ENCODE data around the gene PTPN14. TPM values are rescaled to one million over a fixed set of nuclear protein-coding genes. Genes with fewer than 3 reads are reported as not detected.

The PTPN14 gene
- total RNA-seq, 1 experiment from 2014 or later = 243 TPM

DNA sequence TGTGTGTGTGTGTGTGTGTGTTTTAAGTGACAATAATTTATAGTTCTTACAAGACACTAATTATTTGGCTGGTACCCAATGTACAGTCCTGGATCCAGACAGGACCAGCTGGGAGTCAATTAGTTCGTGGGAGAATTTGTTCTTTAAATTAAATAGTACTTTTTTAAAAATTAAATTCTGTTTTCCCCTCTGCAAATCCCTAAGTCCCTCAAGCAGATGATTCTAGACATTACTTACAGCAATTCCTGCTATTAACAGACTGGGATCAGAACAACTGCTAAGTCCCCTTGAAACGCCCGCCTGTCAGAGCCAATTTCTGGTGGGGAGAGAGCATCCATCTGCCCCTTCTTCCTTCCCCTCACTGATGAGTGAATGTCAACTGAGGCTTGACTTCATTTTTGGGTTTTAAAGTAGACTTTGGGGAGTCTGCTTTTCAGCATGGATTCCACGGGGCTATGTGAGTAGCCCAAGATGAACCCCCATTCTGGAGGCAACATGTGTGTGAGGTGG lies 186.6 kb downstream of the PTPN14 start:
- POLR2A ChIA-PET = interaction anchor here (0.7 kb wide), 1 partner anchor 9 kb away, joined by 6 read pairs; no protein-coding TSS in a partner anchor
- DNase-seq (ENCODE audit: unreplicated experiment) = no peak
- intact Hi-C loops (cut with micrococcal nuclease) = no loop called here
- no peak overlapping the region for H3K4me3 Mint-ChIP-seq (ENCODE audit: unreplicated experiment)
- H3K36me3 Mint-ChIP-seq (ENCODE audit: insufficient read depth, unreplicated experiment) = peaks cover 100% of the 10 kb centered on the region
- BruUV-seq (replicated peaks) = no TSS peak
- no peak overlapping the region for H3K27ac Mint-ChIP-seq (ENCODE audit: low read depth, unreplicated experiment)
- H3K4me1 Mint-ChIP-seq (ENCODE audit: insufficient read depth, unreplicated experiment) = peaks cover 12% of the 10 kb centered on the region
- TF ChIP-seq, protein P1, sequence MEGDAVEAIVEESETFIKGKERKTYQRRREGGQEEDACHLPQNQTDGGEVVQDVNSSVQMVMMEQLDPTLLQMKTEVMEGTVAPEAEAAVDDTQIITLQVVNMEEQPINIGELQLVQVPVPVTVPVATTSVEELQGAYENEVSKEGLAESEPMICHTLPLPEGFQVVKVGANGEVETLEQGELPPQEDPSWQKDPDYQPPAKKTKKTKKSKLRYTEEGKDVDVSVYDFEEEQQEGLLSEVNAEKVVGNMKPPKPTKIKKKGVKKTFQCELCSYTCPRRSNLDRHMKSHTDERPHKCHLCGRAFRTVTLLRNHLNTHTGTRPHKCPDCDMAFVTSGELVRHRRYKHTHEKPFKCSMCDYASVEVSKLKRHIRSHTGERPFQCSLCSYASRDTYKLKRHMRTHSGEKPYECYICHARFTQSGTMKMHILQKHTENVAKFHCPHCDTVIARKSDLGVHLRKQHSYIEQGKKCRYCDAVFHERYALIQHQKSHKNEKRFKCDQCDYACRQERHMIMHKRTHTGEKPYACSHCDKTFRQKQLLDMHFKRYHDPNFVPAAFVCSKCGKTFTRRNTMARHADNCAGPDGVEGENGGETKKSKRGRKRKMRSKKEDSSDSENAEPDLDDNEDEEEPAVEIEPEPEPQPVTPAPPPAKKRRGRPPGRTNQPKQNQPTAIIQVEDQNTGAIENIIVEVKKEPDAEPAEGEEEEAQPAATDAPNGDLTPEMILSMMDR (IDR thresholded peaks at IDR 0.05; ENCODE audit: unreplicated experiment) = no peak
- H3K9me3 Mint-ChIP-seq (ENCODE audit: unreplicated experiment) = no peaks in the 10 kb centered on the region
- H3K27me3 Mint-ChIP-seq (ENCODE audit: insufficient read depth, unreplicated experiment) = no peaks in the 10 kb centered on the region
- CTCF ChIA-PET = interaction anchor here (0.5 to 3.7 kb wide), 5 partner anchors 32 to 220 kb away, joined by 3 to 24 read pairs (median 5); no protein-coding TSS in a partner anchor

- peaks cover 12% of the 10 kb centered on the region for H3K4me1 Mint-ChIP-seq (ENCODE audit: insufficient read depth, unreplicated experiment)
- no peak overlapping the region for H3K27ac Mint-ChIP-seq (ENCODE audit: low read depth, unreplicated experiment)
- no peaks in the 10 kb centered on the region for H3K27me3 Mint-ChIP-seq (ENCODE audit: insufficient read depth, unreplicated experiment)
- BruUV-seq (replicated peaks) = no TSS peak
- no peak overlapping the region for H3K4me3 Mint-ChIP-seq (ENCODE audit: unreplicated experiment)
- TF ChIP-seq, protein P1 (IDR thresholded peaks at IDR 0.05; ENCODE audit: unreplicated experiment) = no peak
- no peak for DNase-seq (ENCODE audit: unreplicated experiment)
- peaks cover 100% of the 10 kb centered on the region for H3K36me3 Mint-ChIP-seq (ENCODE audit: insufficient read depth, unreplicated experiment)
- intact Hi-C loops (cut with micrococcal nuclease) = no loop called here
- ChIA-PET CTCF (interaction anchor here (0.6 to 3.7 kb wide), 3 partner anchors 17 to 102 kb away, joined by 3 to 24 read pairs (median 3); no protein-coding TSS in a partner anchor), POLR2A (no interaction called here)
- no peaks in the 10 kb centered on the region for H3K9me3 Mint-ChIP-seq (ENCODE audit: unreplicated experiment)
Observed at GRCh38 chr1:214364386-214364785, 187.0 kb downstream of the PTPN14 start.

GRCh38 chr1:214363386-214363785 lies 188.0 kb downstream of the PTPN14 start:
- Mint-ChIP-seq H3K4me3 (ENCODE audit: unreplicated experiment) (no peak overlapping the region), H3K9me3 (ENCODE audit: unreplicated experiment) (no peaks in the 10 kb centered on the region), H3K27ac (ENCODE audit: low read depth, unreplicated experiment) (no peak overlapping the region), H3K36me3 (ENCODE audit: insufficient read depth, unreplicated experiment) (peaks cover 100% of the 10 kb centered on the region), H3K27me3 (ENCODE audit: insufficient read depth, unreplicated experiment) (no peaks in the 10 kb centered on the region), H3K4me1 (ENCODE audit: insufficient read depth, unreplicated experiment) (peaks cover 6% of the 10 kb centered on the region)
- no TSS peak for BruUV-seq (replicated peaks)
- ChIA-PET CTCF (interaction anchor here (0.7 to 5.1 kb wide), 7 partner anchors 11 to 880 kb away, joined by 3 to 32 read pairs (median 3); no protein-coding TSS in a partner anchor), POLR2A (interaction anchor here (1.5 to 1.6 kb wide), 2 partner anchors 9 to 53 kb away, joined by 4 read pairs; no protein-coding TSS in a partner anchor)
- DNase-seq (ENCODE audit: unreplicated experiment) = no peak
- intact Hi-C loops (cut with micrococcal nuclease) = no loop called here
- TF ChIP-seq, protein P1 (IDR thresholded peaks at IDR 0.05; ENCODE audit: unreplicated experiment) = no peak

DNA sequence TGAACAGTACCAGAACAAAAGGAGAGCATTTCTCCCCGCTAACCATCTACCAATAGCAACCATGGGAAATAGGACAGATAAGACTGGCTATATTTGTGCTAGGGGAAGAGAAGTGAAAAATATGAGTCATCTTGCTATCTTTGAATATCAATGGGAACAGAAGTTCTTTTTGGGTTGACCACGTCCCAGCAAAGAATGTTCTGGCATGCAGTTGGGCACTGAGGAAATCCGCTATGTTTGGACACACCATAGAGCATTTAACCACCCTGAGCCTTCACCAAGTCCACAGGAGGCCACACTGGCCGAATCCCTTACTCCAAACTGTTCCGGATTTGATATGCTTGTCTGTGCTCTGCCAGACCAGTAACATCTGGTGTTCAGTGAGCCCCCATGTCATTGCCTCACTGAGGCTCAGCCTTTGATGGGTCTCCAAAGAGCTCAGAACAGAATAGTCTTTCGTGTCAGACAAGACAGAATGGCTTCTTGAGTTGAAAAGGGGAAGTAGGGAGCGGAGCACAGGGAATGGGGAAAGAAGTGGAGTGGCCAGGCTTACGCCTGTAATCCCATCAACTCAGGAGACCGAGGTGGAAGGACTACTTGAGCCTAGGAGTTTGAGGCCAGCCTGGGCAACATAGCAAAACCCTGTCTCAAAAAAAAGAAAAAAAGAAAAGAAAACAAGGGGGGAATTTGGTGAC lies 189.1 kb downstream of the PTPN14 start:
- Mint-ChIP-seq H3K9me3 (ENCODE audit: unreplicated experiment) (no peaks in the 10 kb centered on the region), H3K4me1 (ENCODE audit: insufficient read depth, unreplicated experiment) (peaks cover 6% of the 10 kb centered on the region), H3K27me3 (ENCODE audit: insufficient read depth, unreplicated experiment) (no peaks in the 10 kb centered on the region), H3K36me3 (ENCODE audit: insufficient read depth, unreplicated experiment) (peaks cover 100% of the 10 kb centered on the region), H3K4me3 (ENCODE audit: unreplicated experiment) (no peak overlapping the region), H3K27ac (ENCODE audit: low read depth, unreplicated experiment) (peak overlapping the region; percentile 50)
- BruUV-seq (replicated peaks) = no TSS peak
- DNase-seq (ENCODE audit: unreplicated experiment) = no peak
- CTCF ChIA-PET = interaction anchor here (0.7 to 5.1 kb wide), 11 partner anchors 12 to 881 kb away, joined by 3 to 32 read pairs (median 5); no protein-coding TSS in a partner anchor
- POLR2A ChIA-PET = interaction anchor here (1.5 to 1.6 kb wide), 2 partner anchors 8 to 54 kb away, joined by 4 read pairs; no protein-coding TSS in a partner anchor
- TF ChIP-seq, protein P1 (IDR thresholded peaks at IDR 0.05; ENCODE audit: unreplicated experiment) = no peak
- intact Hi-C loops (cut with micrococcal nuclease) = no loop called here

All from MCF 10A (cell line).